Measurements from ENCODE around the gene NSUN4. TPM values are rescaled to one million over a fixed set of nuclear protein-coding genes. Genes with fewer than 3 reads are reported as not detected.
"Not testable (repeated sequence)": the region's sequence is repeated elsewhere in the genome, so short reads cannot be mapped to it uniquely, and the experiment has no call there.

The NSUN4 gene
- total RNA-seq, 1 experiment from 2014 or later: 20.4 TPM

- no peaks in the 10 kb centered on the region for H3K79me1 ChIP-seq (ENCODE audit: insufficient read depth, low read depth, low read length, poor library complexity, severe bottlenecking)
- Mint-ChIP-seq H3K36me3 (ENCODE audit: insufficient read depth in 1 of 3, low read depth in 3 of 3) (peaks cover 25 to 74% (median 68%) of the 10 kb centered on the region in 3 experiments; a peak in 6 of 7 replicates), H3K9me3 (no peaks in the 10 kb centered on the region), H3K4me3 (no peak overlapping the region; a peak in 1 of 5 replicates), H3K27me3 (ENCODE audit: low read depth) (no peaks in the 10 kb centered on the region), H3K27ac (no peak overlapping the region), H3K4me1 (no peaks in the 10 kb centered on the region)
- no peak overlapping the region for H2AFZ ChIP-seq (ENCODE audit: low read length)
- no peak overlapping the region for H2BK20ac ChIP-seq (ENCODE audit: low read depth, low read length, poor library complexity, severe bottlenecking)
- no peak overlapping the region for H4K91ac ChIP-seq (ENCODE audit: insufficient read length, low read depth, low read length)
- H3K27me3 ChIP-seq (ENCODE audit: insufficient read depth, low read length): no peaks in the 10 kb centered on the region
- WGBS (ENCODE audit: extremely low coverage, insufficient read length, low lambda C conversion rate): 92% methylated on average over 1 of the region's 2 CpGs
- no peak overlapping the region for H3K9ac ChIP-seq (ENCODE audit: extremely low read depth, insufficient read length, low read length)
- no peak overlapping the region for H3K23ac ChIP-seq (ENCODE audit: insufficient read length, low read depth, low read length)
- H3K4me2 ChIP-seq (ENCODE audit: insufficient read depth, insufficient read length, low read length): no peak overlapping the region
- no peak overlapping the region for H3K14ac ChIP-seq (ENCODE audit: insufficient read depth, low read length)
- no peak overlapping the region for H3K56ac ChIP-seq (ENCODE audit: insufficient read length, low read depth, low read length)
- no peak overlapping the region for H2BK5ac ChIP-seq (ENCODE audit: insufficient read length, low read length)
- H4K5ac ChIP-seq (ENCODE audit: insufficient read length, low read depth, low read length): no peak overlapping the region
- H2BK12ac ChIP-seq (ENCODE audit: insufficient read length, low read depth, low read length): no peak overlapping the region
- no peak overlapping the region for H2AK5ac ChIP-seq (ENCODE audit: insufficient read length, low read length)
- H3K79me2 ChIP-seq (ENCODE audit: insufficient read depth, low read length): no peaks in the 10 kb centered on the region
- no peaks in the 10 kb centered on the region for H4K20me1 ChIP-seq (ENCODE audit: control insufficient read depth, insufficient read depth, insufficient read length)
- no peaks in the 10 kb centered on the region for H3K23me2 ChIP-seq (ENCODE audit: insufficient read length, low read depth, low read length, poor library complexity, severe bottlenecking)
- H3T11ph ChIP-seq (ENCODE audit: low read length): no peak overlapping the region
- no peak overlapping the region for H2BK120ac ChIP-seq (ENCODE audit: low read depth, low read length, poor library complexity, severe bottlenecking)
- no peak overlapping the region for H3K27ac ChIP-seq (ENCODE audit: insufficient read length, low read depth, low read length)
- H3K4ac ChIP-seq (ENCODE audit: low read depth, low read length): no peak overlapping the region
- no peak for TF ChIP-seq CTCF (conservative IDR thresholded peaks at IDR 0.05)
- no peak overlapping the region for H2BK15ac ChIP-seq (ENCODE audit: low read depth, low read length)
- H3K4me1 ChIP-seq (ENCODE audit: insufficient read depth, low read length): no peaks in the 10 kb centered on the region
- no peak for DNase-seq
- H4K8ac ChIP-seq (replicated peaks; ENCODE audit: insufficient read length, low read depth, low read length): no peak overlapping the region
- H3K18ac ChIP-seq (ENCODE audit: insufficient read length, low read depth, low read length): no peak overlapping the region
- no peaks in the 10 kb centered on the region for H3K9me3 ChIP-seq (ENCODE audit: control insufficient read depth, low read depth, low read length)
Measured at GRCh38 chr1:46352363-46352762, 11.8 kb downstream of the NSUN4 start.

- not testable (repeated sequence) for H2BK15ac ChIP-seq (ENCODE audit: low read depth, low read length); DNase-seq; H4K5ac ChIP-seq (ENCODE audit: insufficient read length, low read depth, low read length); H3K56ac ChIP-seq (ENCODE audit: insufficient read length, low read depth, low read length); H3K4me2 ChIP-seq (ENCODE audit: insufficient read depth, insufficient read length, low read length); H2AFZ ChIP-seq (ENCODE audit: low read length); H3K79me1 ChIP-seq (ENCODE audit: insufficient read depth, low read depth, low read length, poor library complexity, severe bottlenecking); H3K9ac ChIP-seq (ENCODE audit: extremely low read depth, insufficient read length, low read length); H2BK12ac ChIP-seq (ENCODE audit: insufficient read length, low read depth, low read length); H4K91ac ChIP-seq (ENCODE audit: insufficient read length, low read depth, low read length); H4K20me1 ChIP-seq (ENCODE audit: control insufficient read depth, insufficient read depth, insufficient read length); H3T11ph ChIP-seq (ENCODE audit: low read length); H3K23ac ChIP-seq (ENCODE audit: insufficient read length, low read depth, low read length); H3K4ac ChIP-seq (ENCODE audit: low read depth, low read length); H3K27ac Mint-ChIP-seq; H3K27ac ChIP-seq (ENCODE audit: insufficient read length, low read depth, low read length); H3K14ac ChIP-seq (ENCODE audit: insufficient read depth, low read length); H3K4me1 ChIP-seq (ENCODE audit: insufficient read depth, low read length); H3K27me3 ChIP-seq (ENCODE audit: insufficient read depth, low read length); H2BK120ac ChIP-seq (ENCODE audit: low read depth, low read length, poor library complexity, severe bottlenecking); H3K9me3 ChIP-seq (ENCODE audit: control insufficient read depth, low read depth, low read length); H3K4me1 Mint-ChIP-seq; H3K9me3 Mint-ChIP-seq; H2BK5ac ChIP-seq (ENCODE audit: insufficient read length, low read length); H2BK20ac ChIP-seq (ENCODE audit: low read depth, low read length, poor library complexity, severe bottlenecking); H3K18ac ChIP-seq (ENCODE audit: insufficient read length, low read depth, low read length); H3K27me3 Mint-ChIP-seq (ENCODE audit: low read depth); H3K4me3 Mint-ChIP-seq; H2AK5ac ChIP-seq (ENCODE audit: insufficient read length, low read length); H3K79me2 ChIP-seq (ENCODE audit: insufficient read depth, low read length); H4K8ac ChIP-seq (replicated peaks; ENCODE audit: insufficient read length, low read depth, low read length); H3K23me2 ChIP-seq (ENCODE audit: insufficient read length, low read depth, low read length, poor library complexity, severe bottlenecking)
- no CpG with 5 or more reads among the region's 5 CpGs for WGBS (ENCODE audit: extremely low coverage, insufficient read length, low lambda C conversion rate)
- H3K36me3 Mint-ChIP-seq (ENCODE audit: insufficient read depth in 1 of 3, low read depth in 3 of 3): peaks cover 13 to 70% (median 58%) of the 10 kb centered on the region in 3 experiments; a peak in 6 of 7 replicates
Measured at GRCh38 chr1:46355920-46356319, 15.3 kb downstream of the NSUN4 start.
